Measurements from ENCODE around the gene CAP2.

Gene CAP2

GRCh38 chr6:17478223-17478907, 85.0 kb downstream of the CAP2 start:
- H3K27ac ChIP-seq (ENCODE audit: low read length, poor library complexity, severe bottlenecking) = no peak overlapping the region
- no peak overlapping the region for H3K23ac ChIP-seq (ENCODE audit: low read length in 2 of 2)
- H2AK5ac ChIP-seq (ENCODE audit: low read length, severe bottlenecking) = no peak overlapping the region
- no peaks in the 10 kb centered on the region for H3K4me1 ChIP-seq (ENCODE audit: control insufficient read depth, insufficient read depth, low read depth, low read length)
- no peak overlapping the region for H3K14ac ChIP-seq (ENCODE audit: low read length in 2 of 2)
- H3K27me3 ChIP-seq (ENCODE audit: control insufficient read depth in 1 of 2, insufficient read depth in 1 of 2, low read length in 2 of 2) = no peaks in the 10 kb centered on the region
- peak overlapping the region; percentile 76 for H4K91ac ChIP-seq (ENCODE audit: low read length)
- no peak overlapping the region for H3K9ac ChIP-seq (ENCODE audit: low read length)
- WGBS = 50% methylated on average over 4 of the region's 7 CpGs
- peaks cover 0 to 9% of the 10 kb centered on the region in 2 experiments for H3K36me3 ChIP-seq (ENCODE audit: control insufficient read depth in 1 of 2, insufficient read depth in 2 of 2, low read depth in 1 of 2, low read length in 2 of 2)
- H2BK120ac ChIP-seq (ENCODE audit: low read depth, low read length) = no peak overlapping the region
- H2BK15ac ChIP-seq (ENCODE audit: low read depth, poor library complexity, severe bottlenecking) = no peak overlapping the region
- H3K4me2 ChIP-seq (ENCODE audit: low read length, poor library complexity, severe bottlenecking) = no peak overlapping the region
- H2AFZ ChIP-seq (ENCODE audit: low read depth, low read length) = no peak overlapping the region
- no peaks in the 10 kb centered on the region for H3K9me3 ChIP-seq (ENCODE audit: control insufficient read depth, low read length)
- peak overlapping the region in 1 of 2 experiments; percentile 32 for H3K18ac ChIP-seq (ENCODE audit: low read depth in 1 of 2, low read length in 2 of 2)
- H3K4ac ChIP-seq (ENCODE audit: low read depth in 1 of 2, low read length in 2 of 2) = no peak overlapping the region
- peak; percentile 54 for DNase-seq
- no peak overlapping the region for H2BK12ac ChIP-seq (ENCODE audit: low read length in 2 of 2)
- peaks cover 17% of the 10 kb centered on the region for H3K79me1 ChIP-seq (replicated peaks; ENCODE audit: low read length, poor library complexity, severe bottlenecking)
- no peak overlapping the region for H2BK5ac ChIP-seq (ENCODE audit: low read depth, low read length, poor library complexity, severe bottlenecking)
- H4K8ac ChIP-seq (ENCODE audit: low read length) = no peak overlapping the region
- no peak overlapping the region for H3K4me3 ChIP-seq (ENCODE audit: insufficient read depth in 1 of 2, low read depth in 1 of 2, low read length in 2 of 2)

DNA sequence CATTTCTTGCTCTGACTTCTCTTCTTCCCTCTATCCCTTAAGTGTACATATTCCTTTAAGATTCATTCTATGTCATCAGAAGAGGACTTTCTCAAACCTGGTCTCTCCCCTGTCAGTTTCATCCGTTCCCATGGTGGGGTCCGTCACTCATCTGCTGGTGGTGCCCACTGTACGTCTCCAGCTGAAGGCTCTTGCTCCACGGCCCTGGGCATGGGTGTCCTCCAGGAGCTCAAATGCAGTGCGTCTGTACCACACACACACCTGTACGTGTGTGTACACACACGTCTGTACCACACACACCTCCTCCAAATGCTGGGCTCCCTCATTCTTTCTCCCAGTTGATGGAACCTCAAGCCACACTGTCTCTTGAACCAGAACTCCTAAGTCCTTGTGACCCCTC, 85.6 kb downstream of the CAP2 start:
- DNase-seq = no peak
- Histone ChIP-seq H2BK12ac (ENCODE audit: low read length in 2 of 2) (peak overlapping the region; percentile 34 to 100), H3K4me1 (ENCODE audit: control insufficient read depth, insufficient read depth, low read depth, low read length) (no peaks in the 10 kb centered on the region), H2AFZ (ENCODE audit: low read depth, low read length) (no peak overlapping the region), H3K4me2 (ENCODE audit: low read length, poor library complexity, severe bottlenecking) (no peak overlapping the region), H2AK5ac (ENCODE audit: low read length, severe bottlenecking) (no peak overlapping the region), H2BK5ac (ENCODE audit: low read depth, low read length, poor library complexity, severe bottlenecking) (no peak overlapping the region), H3K4me3 (ENCODE audit: insufficient read depth in 1 of 2, low read depth in 1 of 2, low read length in 2 of 2) (no peak overlapping the region), H4K8ac (ENCODE audit: low read length) (no peak overlapping the region), H3K18ac (ENCODE audit: low read depth in 1 of 2, low read length in 2 of 2) (peak overlapping the region; percentile 14 to 99), H3K36me3 (ENCODE audit: control insufficient read depth in 1 of 2, insufficient read depth in 2 of 2, low read depth in 1 of 2, low read length in 2 of 2) (peaks cover 0 to 14% of the 10 kb centered on the region in 2 experiments), H3K14ac (ENCODE audit: low read length in 2 of 2) (peak overlapping the region in 1 of 2 experiments; percentile 85), H3K23ac (ENCODE audit: low read length in 2 of 2) (no peak overlapping the region), H3K4ac (ENCODE audit: low read depth in 1 of 2, low read length in 2 of 2) (peak overlapping the region in 1 of 2 experiments; percentile 17), H2BK15ac (ENCODE audit: low read depth, poor library complexity, severe bottlenecking) (no peak overlapping the region), H3K9ac (ENCODE audit: low read length) (no peak overlapping the region), H3K27me3 (ENCODE audit: control insufficient read depth in 1 of 2, insufficient read depth in 1 of 2, low read length in 2 of 2) (no peaks in the 10 kb centered on the region), H3K27ac (ENCODE audit: low read length, poor library complexity, severe bottlenecking) (no peak overlapping the region), H3K9me3 (ENCODE audit: control insufficient read depth, low read length) (no peaks in the 10 kb centered on the region), H3K79me1 (replicated peaks; ENCODE audit: low read length, poor library complexity, severe bottlenecking) (peaks cover 23% of the 10 kb centered on the region), H2BK120ac (ENCODE audit: low read depth, low read length) (no peak overlapping the region), H4K91ac (ENCODE audit: low read length) (peak overlapping the region; percentile 12)
- 87% methylated on average over 7 of the region's 7 CpGs for WGBS

- Histone ChIP-seq H3K27ac (ENCODE audit: low read length, poor library complexity, severe bottlenecking) (no peak overlapping the region), H2BK5ac (ENCODE audit: low read depth, low read length, poor library complexity, severe bottlenecking) (no peak overlapping the region), H3K4me2 (ENCODE audit: low read length, poor library complexity, severe bottlenecking) (no peak overlapping the region), H2BK120ac (ENCODE audit: low read depth, low read length) (no peak overlapping the region), H2AFZ (ENCODE audit: low read depth, low read length) (no peak overlapping the region), H3K14ac (ENCODE audit: low read length in 2 of 2) (no peak overlapping the region), H3K36me3 (ENCODE audit: control insufficient read depth in 1 of 2, insufficient read depth in 2 of 2, low read depth in 1 of 2, low read length in 2 of 2) (peaks cover 0 to 16% of the 10 kb centered on the region in 2 experiments), H3K23ac (ENCODE audit: low read length in 2 of 2) (no peak overlapping the region), H3K9ac (ENCODE audit: low read length) (no peak overlapping the region), H2BK15ac (ENCODE audit: low read depth, poor library complexity, severe bottlenecking) (no peak overlapping the region), H4K91ac (ENCODE audit: low read length) (no peak overlapping the region), H3K79me1 (replicated peaks; ENCODE audit: low read length, poor library complexity, severe bottlenecking) (peaks cover 25% of the 10 kb centered on the region), H3K9me3 (ENCODE audit: control insufficient read depth, low read length) (no peaks in the 10 kb centered on the region), H3K18ac (ENCODE audit: low read depth in 1 of 2, low read length in 2 of 2) (no peak overlapping the region), H3K27me3 (ENCODE audit: control insufficient read depth in 1 of 2, insufficient read depth in 1 of 2, low read length in 2 of 2) (no peaks in the 10 kb centered on the region), H2BK12ac (ENCODE audit: low read length in 2 of 2) (peak overlapping the region in 1 of 2 experiments; percentile 17), H2AK5ac (ENCODE audit: low read length, severe bottlenecking) (no peak overlapping the region), H4K8ac (ENCODE audit: low read length) (no peak overlapping the region), H3K4me3 (ENCODE audit: insufficient read depth in 1 of 2, low read depth in 1 of 2, low read length in 2 of 2) (no peak overlapping the region), H3K4ac (ENCODE audit: low read depth in 1 of 2, low read length in 2 of 2) (no peak overlapping the region), H3K4me1 (ENCODE audit: control insufficient read depth, insufficient read depth, low read depth, low read length) (no peaks in the 10 kb centered on the region)
- whole genome bisulfite sequencing = no CpG with 5 or more reads among the region's 4 CpGs
- DNase-seq = no peak
These were observed 87.1 kb downstream of the CAP2 start for GRCh38 chr6:17480476-17480875.

GRCh38 chr6:17482711-17483110, 89.3 kb downstream of the CAP2 start:
- Histone ChIP-seq H3K9ac (ENCODE audit: low read length) (no peak overlapping the region), H3K4ac (ENCODE audit: low read depth in 1 of 2, low read length in 2 of 2) (no peak overlapping the region), H2BK15ac (ENCODE audit: low read depth, poor library complexity, severe bottlenecking) (no peak overlapping the region), H3K9me3 (ENCODE audit: control insufficient read depth, low read length) (no peaks in the 10 kb centered on the region), H2BK5ac (ENCODE audit: low read depth, low read length, poor library complexity, severe bottlenecking) (no peak overlapping the region), H3K27me3 (ENCODE audit: control insufficient read depth in 1 of 2, insufficient read depth in 1 of 2, low read length in 2 of 2) (no peaks in the 10 kb centered on the region), H2AK5ac (ENCODE audit: low read length, severe bottlenecking) (no peak overlapping the region), H2BK12ac (ENCODE audit: low read length in 2 of 2) (no peak overlapping the region), H3K23ac (ENCODE audit: low read length in 2 of 2) (no peak overlapping the region), H4K91ac (ENCODE audit: low read length) (no peak overlapping the region), H3K36me3 (ENCODE audit: control insufficient read depth in 1 of 2, insufficient read depth in 2 of 2, low read depth in 1 of 2, low read length in 2 of 2) (peaks cover 0 to 19% of the 10 kb centered on the region in 2 experiments), H4K8ac (ENCODE audit: low read length) (no peak overlapping the region), H2AFZ (ENCODE audit: low read depth, low read length) (no peak overlapping the region), H2BK120ac (ENCODE audit: low read depth, low read length) (no peak overlapping the region), H3K4me1 (ENCODE audit: control insufficient read depth, insufficient read depth, low read depth, low read length) (no peaks in the 10 kb centered on the region), H3K27ac (ENCODE audit: low read length, poor library complexity, severe bottlenecking) (no peak overlapping the region), H3K79me1 (replicated peaks; ENCODE audit: low read length, poor library complexity, severe bottlenecking) (peaks cover 29% of the 10 kb centered on the region), H3K4me3 (ENCODE audit: insufficient read depth in 1 of 2, low read depth in 1 of 2, low read length in 2 of 2) (no peak overlapping the region), H3K14ac (ENCODE audit: low read length in 2 of 2) (no peak overlapping the region), H3K18ac (ENCODE audit: low read depth in 1 of 2, low read length in 2 of 2) (no peak overlapping the region), H3K4me2 (ENCODE audit: low read length, poor library complexity, severe bottlenecking) (no peak overlapping the region)
- WGBS = 100% methylated on average over 3 of the region's 7 CpGs
- no peak for DNase-seq
